HL-60 (cell line): Measurements from ENCODE around the gene ZNF75A.

Experiments
- DNase-seq, 2 experiments: peaks; one replicate each; pipeline ENCODE4 v3.0.0-alpha.2; 2010 to 2020; ENCODE audit warnings: low read depth in 1 of 2, low spot score in 1 of 2
- H3K27ac ChIP-seq: fragments of 250-450 bp; sonication (Bioruptor Pico); replicated peaks from 2 replicates; pipeline ENCODE4 v1.5.1; 2020; ENCODE audit warnings: mild to moderate bottlenecking, moderate library complexity
- H3K27me3 ChIP-seq: fragments of 250-450 bp; sonication (Bioruptor Pico); 2 replicates; pipeline ENCODE4 v1.5.1; 2021; ENCODE audit warnings: mild to moderate bottlenecking, moderate library complexity; ENCODE audit not compliant: insufficient read depth, poor library complexity, severe bottlenecking
- H3K4me3 ChIP-seq: replicated peaks from 2 replicates; pipeline ENCODE4 v1.5.1; 2011; ENCODE audit warnings: mild to moderate bottlenecking, control low read depth, low read length; ENCODE audit not compliant: insufficient read depth
- GABPA ChIP-seq: IDR thresholded peaks from 2 replicates; pipeline ENCODE4 v1.6.1; 2012; ENCODE audit warnings: low read depth
- POLR2AphosphoS5 ChIP-seq: IDR thresholded peaks from 2 replicates; pipeline ENCODE4 v1.6.1; 2012; ENCODE audit warnings: low read depth
- SPI1 ChIP-seq: IDR thresholded peaks from 2 replicates; pipeline ENCODE4 v1.6.1; 2012; ENCODE audit warnings: low read depth, mild to moderate bottlenecking, borderline replicate concordance
- TF ChIP-seq, protein P1 (sequence below): IDR thresholded peaks from one replicate; pipeline ENCODE4 v1.5.1; 2011; ENCODE audit warnings: low read length, control low read depth, inconsistent platforms; ENCODE audit not compliant: insufficient read depth
- TF ChIP-seq, protein P2 (sequence below): IDR thresholded peaks from 2 replicates; pipeline ENCODE4 v1.6.1; 2012; ENCODE audit warnings: low read depth; ENCODE audit not compliant: insufficient replicate concordance

Gene ZNF75A

GRCh38 chr16:3347586-3347985 is 42.3 kb downstream of the ZNF75A start:
- no peak for DNase-seq
- Histone ChIP-seq H3K4me3 (no peak overlapping the region), H3K27ac (no peak overlapping the region), H3K27me3 (no peaks in the 10 kb centered on the region)
- TF ChIP-seq POLR2AphosphoS5 (no peak), SPI1 (no peak), GABPA (no peak)
- TF ChIP-seq, protein P1, sequence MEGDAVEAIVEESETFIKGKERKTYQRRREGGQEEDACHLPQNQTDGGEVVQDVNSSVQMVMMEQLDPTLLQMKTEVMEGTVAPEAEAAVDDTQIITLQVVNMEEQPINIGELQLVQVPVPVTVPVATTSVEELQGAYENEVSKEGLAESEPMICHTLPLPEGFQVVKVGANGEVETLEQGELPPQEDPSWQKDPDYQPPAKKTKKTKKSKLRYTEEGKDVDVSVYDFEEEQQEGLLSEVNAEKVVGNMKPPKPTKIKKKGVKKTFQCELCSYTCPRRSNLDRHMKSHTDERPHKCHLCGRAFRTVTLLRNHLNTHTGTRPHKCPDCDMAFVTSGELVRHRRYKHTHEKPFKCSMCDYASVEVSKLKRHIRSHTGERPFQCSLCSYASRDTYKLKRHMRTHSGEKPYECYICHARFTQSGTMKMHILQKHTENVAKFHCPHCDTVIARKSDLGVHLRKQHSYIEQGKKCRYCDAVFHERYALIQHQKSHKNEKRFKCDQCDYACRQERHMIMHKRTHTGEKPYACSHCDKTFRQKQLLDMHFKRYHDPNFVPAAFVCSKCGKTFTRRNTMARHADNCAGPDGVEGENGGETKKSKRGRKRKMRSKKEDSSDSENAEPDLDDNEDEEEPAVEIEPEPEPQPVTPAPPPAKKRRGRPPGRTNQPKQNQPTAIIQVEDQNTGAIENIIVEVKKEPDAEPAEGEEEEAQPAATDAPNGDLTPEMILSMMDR = no peak
- TF ChIP-seq, protein P2, sequence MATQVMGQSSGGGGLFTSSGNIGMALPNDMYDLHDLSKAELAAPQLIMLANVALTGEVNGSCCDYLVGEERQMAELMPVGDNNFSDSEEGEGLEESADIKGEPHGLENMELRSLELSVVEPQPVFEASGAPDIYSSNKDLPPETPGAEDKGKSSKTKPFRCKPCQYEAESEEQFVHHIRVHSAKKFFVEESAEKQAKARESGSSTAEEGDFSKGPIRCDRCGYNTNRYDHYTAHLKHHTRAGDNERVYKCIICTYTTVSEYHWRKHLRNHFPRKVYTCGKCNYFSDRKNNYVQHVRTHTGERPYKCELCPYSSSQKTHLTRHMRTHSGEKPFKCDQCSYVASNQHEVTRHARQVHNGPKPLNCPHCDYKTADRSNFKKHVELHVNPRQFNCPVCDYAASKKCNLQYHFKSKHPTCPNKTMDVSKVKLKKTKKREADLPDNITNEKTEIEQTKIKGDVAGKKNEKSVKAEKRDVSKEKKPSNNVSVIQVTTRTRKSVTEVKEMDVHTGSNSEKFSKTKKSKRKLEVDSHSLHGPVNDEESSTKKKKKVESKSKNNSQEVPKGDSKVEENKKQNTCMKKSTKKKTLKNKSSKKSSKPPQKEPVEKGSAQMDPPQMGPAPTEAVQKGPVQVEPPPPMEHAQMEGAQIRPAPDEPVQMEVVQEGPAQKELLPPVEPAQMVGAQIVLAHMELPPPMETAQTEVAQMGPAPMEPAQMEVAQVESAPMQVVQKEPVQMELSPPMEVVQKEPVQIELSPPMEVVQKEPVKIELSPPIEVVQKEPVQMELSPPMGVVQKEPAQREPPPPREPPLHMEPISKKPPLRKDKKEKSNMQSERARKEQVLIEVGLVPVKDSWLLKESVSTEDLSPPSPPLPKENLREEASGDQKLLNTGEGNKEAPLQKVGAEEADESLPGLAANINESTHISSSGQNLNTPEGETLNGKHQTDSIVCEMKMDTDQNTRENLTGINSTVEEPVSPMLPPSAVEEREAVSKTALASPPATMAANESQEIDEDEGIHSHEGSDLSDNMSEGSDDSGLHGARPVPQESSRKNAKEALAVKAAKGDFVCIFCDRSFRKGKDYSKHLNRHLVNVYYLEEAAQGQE = no peak

GRCh38 chr16:3348547-3349167 is 43.4 kb downstream of the ZNF75A start:
- DNase-seq = no peak
- Histone ChIP-seq H3K4me3 (no peak overlapping the region), H3K27ac (no peak overlapping the region), H3K27me3 (no peaks in the 10 kb centered on the region)
- TF ChIP-seq, protein P1 = no peak
- TF ChIP-seq SPI1 (no peak), POLR2AphosphoS5 (no peak), GABPA (no peak)
- TF ChIP-seq, protein P2 = no peak

- DNase-seq = no peak
- no peak overlapping the region for H3K4me3 ChIP-seq
- no peaks in the 10 kb centered on the region for H3K27me3 ChIP-seq
- TF ChIP-seq, protein P2 = no peak
- TF ChIP-seq GABPA = no peak
- TF ChIP-seq SPI1 = no peak
- TF ChIP-seq POLR2AphosphoS5 = no peak
- TF ChIP-seq, protein P1 = no peak
- H3K27ac ChIP-seq = no peak overlapping the region
Measured at GRCh38 chr16:3349175-3349574, 43.9 kb downstream of the ZNF75A start.
